H7 (cell line): Measurements from ENCODE around the gene GDPD2. TPM values are rescaled to one million over a fixed set of nuclear protein-coding genes. Genes with fewer than 3 reads are reported as not detected.

Experiments
- DNase-seq: peaks from one replicate; pipeline ENCODE4 v3.0.0; 2012
- H3K27me3 ChIP-seq: 2 replicates; pipeline ENCODE4 v1.6.0; 2011; ENCODE audit warnings: mild to moderate bottlenecking, low read length; ENCODE audit not compliant: control insufficient read depth, insufficient read depth
- H3K36me3 ChIP-seq: replicated peaks from 2 replicates; pipeline ENCODE4 v1.5.1; 2011; ENCODE audit warnings: low read length; ENCODE audit not compliant: control insufficient read depth, insufficient read depth
- H3K4me3 ChIP-seq: 2 replicates; pipeline ENCODE4 v1.5.1; 2011; ENCODE audit warnings: low read depth, mild to moderate bottlenecking, control low read depth, low read length, moderate library complexity; ENCODE audit not compliant: insufficient read depth
- total RNA-seq: library from RNA; depleted of rRNA; stranded (reverse); fragments of >200 nt; shearing (Covaris generic); gene quantifications from 2 replicates; pipeline ENCODE4 v1.2.3, GENCODE V29; 2014; rRNA removed

The GDPD2 gene
- total RNA-seq, 1 experiment from 2014 or later, result 2.0 TPM

DNA sequence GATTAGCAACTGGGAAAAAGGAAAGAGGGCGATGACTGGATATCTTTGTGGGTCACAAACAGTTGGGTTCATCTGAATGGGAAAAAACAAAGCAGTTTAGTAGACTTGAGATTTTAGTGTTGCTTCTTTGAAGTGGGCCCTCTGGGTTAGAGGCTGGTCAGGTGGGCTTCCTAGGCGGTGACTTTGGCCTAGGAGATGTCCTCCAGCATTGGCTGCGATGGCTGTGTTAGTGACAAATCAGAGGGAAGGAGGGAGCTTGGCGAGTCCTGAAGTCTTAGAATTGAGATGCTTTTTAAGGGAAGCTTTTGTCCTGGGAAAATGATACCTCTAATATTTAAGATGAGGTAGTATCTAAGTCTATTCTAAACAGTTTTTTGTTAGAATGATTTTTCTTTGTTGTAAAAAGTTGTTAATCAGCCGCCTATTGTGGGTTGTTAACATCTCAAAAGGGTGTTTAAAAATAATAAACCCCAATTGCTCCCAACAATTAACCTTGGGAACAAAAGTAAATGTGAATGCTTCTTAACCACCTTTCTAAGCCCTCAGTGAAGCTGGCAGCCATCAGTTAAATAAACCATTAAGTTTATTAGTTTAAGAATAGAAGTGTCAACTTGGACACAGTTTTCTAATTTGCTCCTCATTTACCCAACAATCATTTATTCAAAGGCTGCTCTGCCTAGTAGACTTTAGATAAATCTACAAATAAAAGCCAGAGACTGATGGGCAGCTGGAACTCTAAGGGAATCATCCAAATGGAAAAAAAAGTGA is 53.2 kb downstream of the GDPD2 start:
- Histone ChIP-seq H3K4me3 (no peak overlapping the region), H3K36me3 (no peaks in the 10 kb centered on the region), H3K27me3 (no peaks in the 10 kb centered on the region)
- no peak for DNase-seq

- no peak for DNase-seq
- Histone ChIP-seq H3K27me3 (no peaks in the 10 kb centered on the region), H3K4me3 (no peak overlapping the region), H3K36me3 (peaks cover 2% of the 10 kb centered on the region)
Observed at GRCh38 chrX:70476934-70477733, 54.0 kb downstream of the GDPD2 start.

- no peak overlapping the region for H3K4me3 ChIP-seq
- peaks cover 2% of the 10 kb centered on the region for H3K36me3 ChIP-seq
- no peak for DNase-seq
- no peaks in the 10 kb centered on the region for H3K27me3 ChIP-seq
Observed at GRCh38 chrX:70477734-70478075, 54.6 kb downstream of the GDPD2 start.

GRCh38 chrX:70478526-70479245 is 55.6 kb downstream of the GDPD2 start:
- no peak overlapping the region for H3K4me3 ChIP-seq
- DNase-seq, result no peak

GRCh38 chrX:70479247-70479921 is 56.3 kb downstream of the GDPD2 start:
- Histone ChIP-seq H3K4me3 (no peak overlapping the region), H3K27me3 (no peaks in the 10 kb centered on the region), H3K36me3 (peaks cover 2% of the 10 kb centered on the region)
- no peak for DNase-seq

More at GRCh38 chrX:70478526-70479245, 55.6 kb downstream of the GDPD2 start:
- no peaks in the 10 kb centered on the region for H3K27me3 ChIP-seq
- peaks cover 2% of the 10 kb centered on the region for H3K36me3 ChIP-seq

DNA sequence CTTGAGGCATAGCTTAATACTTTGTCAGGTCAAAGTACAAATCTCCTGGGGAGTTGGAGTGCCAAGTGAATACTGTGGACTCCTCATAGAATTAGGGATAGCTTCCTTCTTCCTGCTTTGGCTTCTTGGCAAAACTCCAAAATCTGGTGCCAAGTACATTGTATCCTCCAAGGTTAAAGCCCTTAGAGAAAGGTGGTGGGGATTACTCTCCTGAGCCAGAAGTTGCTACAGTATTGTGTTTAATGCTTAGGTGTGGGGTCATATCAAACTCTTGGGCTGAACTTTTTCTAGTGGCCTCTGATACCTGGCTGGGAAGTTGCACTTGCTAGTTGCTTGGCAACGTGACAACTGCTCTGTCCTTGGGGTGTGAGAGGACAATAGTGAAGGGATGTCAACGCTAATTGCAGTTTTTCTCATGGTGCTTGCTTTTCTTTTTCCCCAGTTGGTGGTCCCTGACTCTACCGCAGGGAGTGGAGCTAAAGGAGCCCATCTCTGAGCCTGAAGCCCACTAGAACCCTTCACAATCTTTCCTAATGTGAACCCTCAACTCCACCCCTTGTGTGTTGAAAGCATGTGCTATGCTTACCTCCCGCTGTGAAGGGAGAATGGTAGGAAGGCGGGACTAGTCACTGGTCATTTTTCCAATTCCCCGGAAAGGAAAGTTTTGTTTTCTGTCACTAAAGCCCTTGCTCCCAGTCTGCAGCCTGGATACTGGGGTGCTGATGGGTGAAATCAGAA is 57.0 kb downstream of the GDPD2 start:
- peaks cover 2% of the 10 kb centered on the region for H3K36me3 ChIP-seq
- DNase-seq, result no peak
- H3K4me3 ChIP-seq, result no peak overlapping the region
- H3K27me3 ChIP-seq, result no peaks in the 10 kb centered on the region

DNA sequence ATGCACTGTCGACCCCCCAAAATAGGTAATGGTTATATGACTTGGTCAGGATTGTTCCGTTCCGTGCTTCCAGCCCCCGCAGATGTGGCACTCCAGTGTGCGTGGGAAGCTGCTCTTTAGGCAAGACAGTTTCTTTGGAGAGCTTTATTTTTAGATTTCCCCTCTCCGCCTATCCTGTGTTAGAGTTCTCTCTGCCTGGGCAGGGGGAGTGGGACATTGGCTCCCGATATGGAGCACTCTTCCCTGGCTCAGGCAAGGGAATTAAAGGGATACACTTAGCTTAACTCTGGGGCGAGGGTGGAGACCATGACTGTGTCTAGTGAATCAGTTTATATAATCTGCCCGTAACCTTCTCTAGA is 57.5 kb downstream of the GDPD2 start:
- Histone ChIP-seq H3K27me3 (no peaks in the 10 kb centered on the region), H3K36me3 (peaks cover 2% of the 10 kb centered on the region), H3K4me3 (no peak overlapping the region)
- DNase-seq, result no peak

- no peak for DNase-seq
Observed at GRCh38 chrX:70481471-70482270, 58.6 kb downstream of the GDPD2 start.

GRCh38 chrX:70482300-70482699 is 59.2 kb downstream of the GDPD2 start:
- no peak for DNase-seq
- Histone ChIP-seq H3K27me3 (no peaks in the 10 kb centered on the region), H3K36me3 (peaks cover 2% of the 10 kb centered on the region), H3K4me3 (no peak overlapping the region)

More at GRCh38 chrX:70481471-70482270, 58.6 kb downstream of the GDPD2 start:
- H3K4me3 ChIP-seq, result no peak overlapping the region
- peaks cover 2% of the 10 kb centered on the region for H3K36me3 ChIP-seq
- H3K27me3 ChIP-seq, result no peaks in the 10 kb centered on the region

Other genes with a start within 250 kb of the GDPD2 start
- gene DGAT2L6, start 245.8 kb upstream of the GDPD2 start, total RNA-seq, result 0.07 TPM in 1 of 2 replicates, not detected in the other
- gene AWAT1, start 188.7 kb upstream of the GDPD2 start, total RNA-seq, result not detected in 2 replicates
- gene P2RY4, start 163.1 kb upstream of the GDPD2 start, total RNA-seq, result not detected in 2 replicates
- gene ARR3, start 155.0 kb upstream of the GDPD2 start, total RNA-seq, result not detected in 2 replicates
- gene RAB41, start 141.1 kb upstream of the GDPD2 start, total RNA-seq, result not detected in 2 replicates
- 35.0 and 37.5 TPM in 2 replicates for gene PDZD11, start 133.4 kb upstream of the GDPD2 start, total RNA-seq
- 25.7 and 36.0 TPM in 2 replicates for gene KIF4A, start 133.2 kb upstream of the GDPD2 start, total RNA-seq
- gene DLG3, start 21.5 kb downstream of the GDPD2 start, total RNA-seq, result 31.5 and 42.3 TPM in 2 replicates